A204.1 (cell line): Measurements from ENCODE around the gene FBLN2.
"Not testable (repeated sequence)": the region's sequence is repeated elsewhere in the genome, so short reads cannot be mapped to it uniquely, and the experiment has no call there.

Experiments
- FAIRE-seq: peaks from 2 replicates; lab custom pipeline; 2012; peaks lifted over from hg19 to GRCh38; lab: Jason Lieb, UNC

Gene FBLN2

GRCh38 chr3:13548696-13549622, at the start of gene FBLN2:
Gene FBLN2 (plus strand): TSS chr3:13549125. CDS start chr3:13570356, 21,231 bp downstream.
- no peak for FAIRE-seq

GRCh38 chr3:13499246-13499645, 49.7 kb upstream of the FBLN2 start:
- not testable (repeated sequence) for FAIRE-seq

DNA sequence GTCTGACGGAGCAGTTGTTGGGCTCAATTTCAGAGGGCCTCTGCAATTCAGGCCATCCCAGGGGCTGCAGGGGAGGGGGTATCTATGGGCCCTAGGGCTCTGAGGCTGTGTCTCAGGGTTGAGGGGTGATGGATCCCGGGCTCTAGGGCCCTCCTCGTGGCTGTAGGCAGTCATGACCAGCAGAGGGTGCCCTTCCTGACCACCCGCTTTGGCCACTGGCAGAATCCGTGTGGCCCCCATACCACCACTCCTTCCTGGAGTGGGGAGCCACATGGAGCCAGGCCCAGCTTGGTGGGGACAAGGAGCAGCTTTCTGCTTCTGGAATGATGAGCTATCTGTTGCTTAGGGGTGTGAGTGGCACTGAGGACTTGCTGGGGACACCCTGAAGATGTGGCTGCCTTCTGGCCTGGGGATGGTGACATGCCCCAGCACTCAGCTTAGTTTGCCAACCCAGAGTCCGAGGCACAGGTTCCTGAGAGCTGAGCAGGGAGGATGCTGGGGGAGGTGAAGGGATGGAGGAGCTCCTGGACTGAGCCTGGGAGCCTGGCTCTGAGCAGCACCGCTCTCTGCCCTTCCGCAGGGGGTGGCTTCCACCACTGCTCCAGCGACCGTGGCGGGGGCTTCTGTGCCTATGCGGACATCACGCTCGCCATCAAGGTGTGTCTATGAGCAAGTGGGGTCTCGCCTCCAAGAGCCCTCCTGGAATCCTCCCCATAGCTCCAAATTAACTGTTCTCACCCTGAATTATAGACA, 48.6 kb upstream of the FBLN2 start:
- no peak for FAIRE-seq

GRCh38 chr3:13501056-13501455, 47.9 kb upstream of the FBLN2 start:
- no peak for FAIRE-seq

DNA sequence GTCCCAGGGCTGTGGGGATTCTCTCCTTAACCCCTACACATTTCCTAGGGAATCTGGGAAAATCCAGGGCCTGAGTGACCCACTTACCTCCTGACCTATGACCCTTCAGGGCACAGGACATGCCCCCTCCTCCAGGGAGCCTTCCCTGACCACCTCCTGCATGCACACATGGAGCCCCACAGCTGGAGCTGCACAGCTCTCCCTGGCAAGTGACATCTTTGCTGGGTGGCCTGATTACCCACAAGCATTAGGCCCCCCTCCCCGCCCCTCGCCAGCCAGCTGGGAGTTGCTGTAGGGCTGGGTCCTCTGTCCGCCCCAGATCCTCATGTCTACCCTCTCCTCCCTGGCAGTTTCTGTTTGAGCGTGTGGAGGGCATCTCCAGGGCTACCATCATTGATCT, 47.4 kb upstream of the FBLN2 start:
- FAIRE-seq = no peak

- no peak for FAIRE-seq
Observed at GRCh38 chr3:13501958-13502790, 46.8 kb upstream of the FBLN2 start.

GRCh38 chr3:13502791-13503060, 46.2 kb upstream of the FBLN2 start:
- FAIRE-seq = no peak

- no peak for FAIRE-seq
Observed at GRCh38 chr3:13504161-13504831, 44.6 kb upstream of the FBLN2 start.

DNA sequence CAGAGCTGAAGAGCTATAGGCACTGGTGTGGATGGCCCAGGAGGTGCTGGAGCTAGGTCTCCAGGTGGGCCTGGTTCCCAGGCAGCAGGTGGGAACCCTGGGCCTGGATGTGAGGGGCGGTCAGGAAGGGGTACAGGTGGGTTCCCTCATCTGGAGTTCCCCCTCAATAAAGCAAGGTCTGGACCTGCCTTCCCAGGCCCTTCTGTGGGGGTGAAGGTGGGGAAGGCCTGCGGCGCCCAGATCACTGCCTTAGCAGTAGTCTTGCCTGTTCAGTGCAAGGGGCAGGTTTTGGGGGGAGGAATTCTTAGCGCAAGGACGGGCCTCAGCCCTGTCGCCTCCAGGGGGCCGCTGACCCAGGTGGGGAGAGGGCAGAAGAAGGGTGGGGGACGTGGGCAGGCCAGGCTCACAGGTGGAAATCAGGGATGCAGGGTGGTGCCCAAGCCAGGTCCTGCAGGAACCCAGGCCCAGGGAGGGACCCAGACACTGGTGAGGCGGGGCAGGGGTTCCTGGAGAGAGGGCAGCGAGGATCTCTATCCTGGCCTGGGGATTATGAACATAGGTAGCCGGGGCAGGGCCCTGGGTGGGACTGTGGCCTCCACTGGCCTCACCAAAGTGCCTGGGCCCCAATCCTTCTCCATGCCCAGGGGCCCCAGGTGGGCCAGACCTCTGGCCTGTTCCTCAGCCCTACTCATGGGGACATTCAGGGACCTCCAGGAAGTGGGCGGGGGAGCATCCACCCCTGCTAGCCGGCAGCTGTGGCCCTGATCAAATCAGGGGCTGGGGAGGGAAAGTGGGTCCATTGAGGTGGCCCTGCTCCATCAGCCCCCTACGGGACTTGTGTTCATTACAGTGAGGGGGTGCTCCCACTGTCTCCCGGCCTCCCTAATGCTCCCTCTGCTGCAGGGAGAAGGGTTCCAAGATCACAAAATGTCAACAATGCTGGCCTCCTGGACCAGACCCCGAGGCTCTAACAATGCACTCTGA, 43.5 kb upstream of the FBLN2 start:
- FAIRE-seq = no peak

- no peak for FAIRE-seq
Observed at GRCh38 chr3:13506239-13506638, 42.7 kb upstream of the FBLN2 start.

GRCh38 chr3:13506680-13507079, 42.2 kb upstream of the FBLN2 start:
- FAIRE-seq = no peak

DNA sequence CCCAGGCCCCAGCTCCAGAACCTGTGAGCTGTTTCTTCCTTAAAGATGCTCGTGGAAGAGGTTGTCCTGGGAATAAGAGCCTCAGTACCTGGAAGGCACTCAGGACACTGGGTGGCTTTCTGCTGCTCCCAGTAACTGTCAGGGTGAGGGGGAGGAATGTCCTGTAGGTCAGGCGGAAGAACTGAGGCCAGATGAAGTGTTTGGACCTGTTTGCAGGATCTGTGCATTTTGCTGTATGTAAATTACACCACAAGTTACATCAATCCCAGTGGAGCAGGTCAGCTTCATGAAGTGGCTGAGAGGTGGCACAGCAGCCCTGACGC, 41.7 kb upstream of the FBLN2 start:
- FAIRE-seq = no peak

- FAIRE-seq = no peak
Observed at GRCh38 chr3:13507570-13508339, 41.2 kb upstream of the FBLN2 start.

- FAIRE-seq = no peak
Observed at GRCh38 chr3:13508496-13508895, 40.4 kb upstream of the FBLN2 start.

DNA sequence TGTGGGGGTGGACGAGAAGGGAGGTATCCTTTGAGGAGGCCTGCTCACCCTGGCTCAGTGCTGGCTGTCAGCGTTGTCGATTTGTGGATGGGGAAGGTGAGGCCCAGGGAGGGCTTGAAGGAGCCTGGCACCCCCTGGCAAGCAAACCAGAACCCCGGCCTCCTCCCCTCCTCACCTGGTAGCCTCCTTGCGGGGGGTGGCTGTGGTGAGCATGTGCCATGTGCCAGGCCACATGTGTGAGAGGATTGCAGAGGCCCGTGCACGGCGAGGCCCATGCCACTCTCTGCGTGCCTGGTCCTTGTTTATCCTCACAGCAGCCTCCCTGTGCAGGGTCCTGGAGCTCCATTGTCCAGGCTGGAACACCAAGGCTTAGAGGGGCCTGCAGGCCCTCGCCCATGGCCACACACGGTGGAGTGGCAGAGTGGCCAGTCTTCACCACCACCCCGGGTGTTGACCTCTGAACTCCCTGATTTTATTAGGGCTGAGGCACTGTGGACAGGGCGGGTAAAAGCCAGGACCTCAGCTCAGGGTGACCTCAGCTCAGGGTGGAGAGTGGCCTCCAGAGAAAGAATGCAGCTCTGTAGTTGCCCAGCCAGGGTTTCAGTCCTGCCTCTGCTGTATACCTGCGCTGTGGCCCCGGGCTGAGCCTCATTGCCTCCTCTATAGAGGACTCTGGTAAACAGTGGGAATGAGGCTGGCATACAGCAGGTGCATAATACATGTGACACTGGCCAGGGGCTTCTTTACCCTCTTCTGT, 39.7 kb upstream of the FBLN2 start:
- FAIRE-seq = no peak

DNA sequence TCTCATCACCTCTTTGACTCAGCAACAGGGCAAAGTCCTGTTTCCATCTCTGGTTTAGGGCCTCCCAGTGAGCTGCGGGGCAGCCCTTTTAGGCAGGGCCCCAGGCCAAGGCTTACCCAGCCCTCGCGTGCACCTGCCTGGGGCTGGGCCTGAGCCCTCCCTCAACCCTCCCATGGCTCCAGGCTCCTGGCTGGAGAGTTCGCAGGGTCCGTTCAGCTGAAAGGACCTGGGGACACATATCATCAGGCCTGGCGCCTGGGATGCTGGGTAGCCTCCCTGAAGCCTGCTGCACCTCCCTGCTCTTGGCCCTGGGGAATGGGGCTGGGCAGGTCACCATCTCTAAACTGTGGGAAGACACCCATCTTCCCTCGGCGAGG, 39.1 kb upstream of the FBLN2 start:
- FAIRE-seq = no peak

- no peak for FAIRE-seq
Observed at GRCh38 chr3:13512451-13512850, 36.5 kb upstream of the FBLN2 start.

- FAIRE-seq = no peak
Observed at GRCh38 chr3:13513051-13513912, 35.6 kb upstream of the FBLN2 start.
